IMR-90 (cell line): ENCODE results near the gene ACSL6. TPM values are rescaled to one million over a fixed set of nuclear protein-coding genes. Genes with fewer than 3 reads are reported as not detected.

Experiments
- ATAC-seq: fragments of 200-7000 bp; cut with Tn5 transposase; 2 replicates; pipeline ENCODE4 v1.9.1; 2020; ENCODE audit warnings: low read depth, mild to moderate bottlenecking, moderate library complexity
- BruUV-seq: library from RNA; stranded (reverse); fragments of 400-500 nt; replicated peaks from 2 replicates; lab custom pipeline; 2021; lab: Mats Ljungman, UMichigan
- CTCF ChIA-PET: fragments of 300-600 bp; formaldehyde crosslinking; extraction: SDS; loops from one replicate; lab custom pipeline; 2021; ENCODE audit warnings: antibody characterized with exemption; lab: Yijun Ruan, JAX
- POLR2A ChIA-PET: fragments of 300-600 bp; sonication (Branson Sonifier 250); formaldehyde crosslinking; loops from one replicate; lab custom pipeline; 2022; ENCODE audit warnings: antibody characterized with exemption; ENCODE audit not compliant: unreplicated experiment; lab: Charles Lee
- DNase-seq: peaks from one replicate; pipeline ENCODE4 v3.0.0; 2013
- H2AFZ ChIP-seq: replicated peaks from 2 replicates; pipeline ENCODE3; 2013; ENCODE audit warnings: low read length, mild to moderate bottlenecking; ENCODE audit not compliant: poor library complexity
- H2AK5ac ChIP-seq: 2 replicates; pipeline ENCODE4 v1.6.1; 2013; ENCODE audit warnings: low read depth, low read length, inconsistent platforms
- H2AK9ac ChIP-seq: replicated peaks from 2 replicates; pipeline ENCODE3; 2013; ENCODE audit warnings: mild to moderate bottlenecking, low read depth, low read length, moderate library complexity; ENCODE audit not compliant: poor library complexity
- H2BK120ac ChIP-seq: 2 replicates; pipeline ENCODE4 v1.6.1; 2013; ENCODE audit warnings: low read depth, low read length, inconsistent platforms
- H2BK15ac ChIP-seq: 3 replicates; pipeline ENCODE4 v1.6.1; 2013; ENCODE audit warnings: low read depth, low read length, inconsistent platforms
- H2BK20ac ChIP-seq: 2 replicates; pipeline ENCODE4 v1.6.1; 2013; ENCODE audit warnings: low read depth, mild to moderate bottlenecking, inconsistent platforms, low read length, moderate library complexity
- H2BK5ac ChIP-seq: 2 replicates; pipeline ENCODE4 v1.6.1; 2013; ENCODE audit warnings: mild to moderate bottlenecking, low read depth, low read length, inconsistent platforms; ENCODE audit not compliant: poor library complexity, severe bottlenecking
- H3K14ac ChIP-seq: replicated peaks from 2 replicates; pipeline ENCODE4 v1.6.1; 2013; ENCODE audit warnings: low read depth, low read length, inconsistent platforms
- H3K18ac ChIP-seq: 2 replicates; pipeline ENCODE4 v1.6.1; 2013; ENCODE audit warnings: low read depth, low read length, control low read depth
- H3K23ac ChIP-seq: 2 replicates; pipeline ENCODE4 v1.6.1; 2013; ENCODE audit warnings: low read depth, low read length, inconsistent platforms
- H3K27ac ChIP-seq: 2 replicates; pipeline ENCODE4 v1.5.1; 2013; ENCODE audit warnings: mild to moderate bottlenecking, control low read depth, low read length; ENCODE audit not compliant: insufficient read depth
- H3K27me3 ChIP-seq: 2 replicates; pipeline ENCODE4 v1.6.1; 2013; ENCODE audit warnings: low read length; ENCODE audit not compliant: control insufficient read depth, insufficient read depth
- H3K36me3 ChIP-seq: 2 replicates; pipeline ENCODE4 v1.6.1; 2013; ENCODE audit warnings: low read length, mixed read lengths; ENCODE audit not compliant: control insufficient read depth, insufficient read depth
- H3K4ac ChIP-seq: 2 replicates; pipeline ENCODE4 v1.6.1; 2013; ENCODE audit warnings: low read depth, low read length, inconsistent platforms
- H3K4me1 ChIP-seq: 2 replicates; pipeline ENCODE4 v1.6.1; 2013; ENCODE audit warnings: low read length, mixed read lengths; ENCODE audit not compliant: control insufficient read depth, insufficient read depth
- H3K4me2 ChIP-seq: 2 replicates; pipeline ENCODE4 v1.6.1; 2013; ENCODE audit warnings: low read depth, mild to moderate bottlenecking, control low read depth, low read length, moderate library complexity
- H3K4me3 ChIP-seq: 2 replicates; pipeline ENCODE4 v1.5.1; 2013; ENCODE audit warnings: low read depth, mild to moderate bottlenecking, control low read depth, low read length, moderate library complexity; ENCODE audit not compliant: insufficient read depth
- H3K56ac ChIP-seq: 2 replicates; pipeline ENCODE4 v1.6.1; 2013; ENCODE audit warnings: low read length, inconsistent platforms; ENCODE audit not compliant: insufficient read depth; ENCODE audit errors: extremely low read depth
- H3K79me1 ChIP-seq, 2 experiments: 2 replicates each; pipeline ENCODE4 v1.6.1; 2013; ENCODE audit warnings: low read length in 2 of 2, inconsistent platforms in 1 of 2, low read depth in 1 of 2
- H3K9ac ChIP-seq: 2 replicates; pipeline ENCODE4 v1.6.1; 2013; ENCODE audit warnings: low read depth, low read length, control low read depth
- H3K9me1 ChIP-seq: 2 replicates; pipeline ENCODE4 v1.6.1; 2013; ENCODE audit warnings: low read length, inconsistent platforms; ENCODE audit not compliant: insufficient read depth
- H3K9me3 ChIP-seq: 2 replicates; pipeline ENCODE4 v1.6.1; 2013; ENCODE audit warnings: low read length; ENCODE audit not compliant: control insufficient read depth, insufficient read depth
- H4K20me1 ChIP-seq: 2 replicates; pipeline ENCODE4 v1.6.1; 2013; ENCODE audit warnings: low read length, inconsistent platforms; ENCODE audit not compliant: insufficient read depth
- H4K5ac ChIP-seq: 2 replicates; pipeline ENCODE4 v1.6.1; 2013; ENCODE audit warnings: mild to moderate bottlenecking, low read depth, low read length, control low read depth
- H4K8ac ChIP-seq, 2 experiments: 2 replicates each; pipeline ENCODE4 v1.6.1; 2013; ENCODE audit warnings: low read depth in 2 of 2, low read length in 2 of 2, control low read depth in 1 of 2, inconsistent platforms in 1 of 2
- H4K91ac ChIP-seq: 2 replicates; pipeline ENCODE4 v1.6.1; 2013; ENCODE audit warnings: low read depth, low read length, inconsistent platforms; ENCODE audit not compliant: insufficient read depth
- MAZ ChIP-seq: IDR thresholded peaks from 2 replicates; pipeline ENCODE4 v1.6.1; 2012; ENCODE audit warnings: low read depth, mild to moderate bottlenecking, low read length, improper control_type of control experiment, moderate library complexity, borderline replicate concordance
- RFX5 ChIP-seq: IDR thresholded peaks from 2 replicates; pipeline ENCODE4 v1.8.0; 2012; ENCODE audit warnings: low read depth, mild to moderate bottlenecking, low read length, moderate library complexity
- WGBS, 2 experiments: methylation state at CpG; one replicate each; pipeline versions ENCODE4 v1.1.5 to v1.1.7; 2013; ENCODE audit warnings: missing lambda C conversion rate in 2 of 2; ENCODE audit not compliant: insufficient read length in 1 of 2; ENCODE audit errors: extremely low coverage in 2 of 2; 5-methylcytosine and 5-hydroxymethylcytosine counted together
- dilution Hi-C: fragments of 300-500 bp; cut with HindIII; formaldehyde crosslinking; loops from one replicate; pipeline ENCODE4 v1.14.3; 2018; ENCODE audit warnings: low sequenced_read_pairs; ENCODE audit not compliant: unreplicated experiment
- in situ Hi-C: fragments of 300-500 bp; cut with MboI; formaldehyde crosslinking; loops from 3 replicates; pipeline ENCODE4 v1.14.3; 2019; ENCODE audit warnings: low sequenced_read_pairs, inconsistent platforms, mixed read lengths
- intact Hi-C: fragments of 100-400 bp; cut with micrococcal nuclease; formaldehyde crosslinking; loops from 2 replicates; pipeline ENCODE4 v1.10.0; 2022
- polyA plus RNA-seq, 3 experiments: library from polyadenylated mRNA; depleted of rRNA; stranded (reverse); fragments of >200 nt; gene quantifications; 2 replicates each; pipeline ENCODE4 v1.2.3, GENCODE V29; 2012; ENCODE audit warnings: low replicate concordance in 1 of 3
- total RNA-seq: library from RNA; depleted of rRNA; stranded (reverse); fragments of >200 nt; gene quantifications from 2 replicates; pipeline ENCODE4 v1.2.3, GENCODE V29; 2012

Gene ACSL6
- total and polyA plus RNA-seq, 2 of the 4 experiments (the other 2 are of a cell fraction), result not detected

DNA sequence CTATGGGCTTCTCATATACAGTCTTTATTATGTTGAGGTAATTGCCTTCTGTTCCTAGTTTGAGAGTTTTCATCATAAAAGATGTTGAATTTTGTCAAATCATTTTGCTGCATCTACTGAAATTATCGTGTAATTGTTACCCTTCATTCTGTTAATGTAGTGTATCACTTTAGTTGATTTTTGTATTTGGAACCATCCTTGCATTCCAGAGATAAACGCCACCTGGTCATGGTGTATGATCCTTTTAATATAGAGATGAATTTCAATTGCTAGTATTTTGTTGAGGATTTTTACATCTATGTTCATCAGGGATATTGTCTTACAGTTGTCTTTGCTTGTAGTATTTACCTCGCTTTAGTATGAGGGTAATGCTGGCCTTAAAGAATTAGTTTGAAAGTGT is 85.3 kb downstream of the ACSL6 start:
- Histone ChIP-seq H4K5ac (no peak overlapping the region), H2BK120ac (no peak overlapping the region), H3K4me2 (no peak overlapping the region), H2BK15ac (no peak overlapping the region), H2BK5ac (no peak overlapping the region), H3K27me3 (no peaks in the 10 kb centered on the region), H3K14ac (no peak overlapping the region), H3K23ac (no peak overlapping the region), H3K4me1 (no peaks in the 10 kb centered on the region), H3K79me1 (no peaks in the 10 kb centered on the region), H3K9me1 (no peaks in the 10 kb centered on the region), H2AK5ac (no peak overlapping the region), H3K9ac (no peak overlapping the region), H2BK20ac (no peak overlapping the region), H3K4me3 (no peak overlapping the region), H3K56ac (no peak overlapping the region), H2AK9ac (no peak overlapping the region), H4K8ac (no peak overlapping the region), H3K18ac (no peak overlapping the region), H2AFZ (no peak overlapping the region), H3K36me3 (no peaks in the 10 kb centered on the region), H4K20me1 (no peaks in the 10 kb centered on the region), H3K27ac (no peak overlapping the region), H3K9me3 (no peaks in the 10 kb centered on the region), H4K91ac (no peak overlapping the region), H3K4ac (no peak overlapping the region)
- no CpG with 5 or more reads among the region's 3 CpGs for WGBS, 2 experiments
- ChIA-PET POLR2A (no interaction called here), CTCF (no interaction called here)
- in situ Hi-C loops (no loop called here), dilution Hi-C loops (no loop called here), intact Hi-C loops (no loop called here)
- TF ChIP-seq MAZ (no peak), RFX5 (no peak)
- DNase-seq, result no peak
- no peak for ATAC-seq
- no TSS peak for BruUV-seq
